Upper lobe of left lung (tissue), 6 donors: Measurements from ENCODE around the gene MAP4K2. TPM values are rescaled to one million over a fixed set of nuclear protein-coding genes. Genes with fewer than 3 reads are reported as not detected.
A peak's percentile ranks its signal among the peaks of the same experiment; 100 is the strongest.

Experiments
- ATAC-seq, 2 donors: fragments of 200-7000 bp; cut with Tn5 transposase; one replicate each; pipeline ENCODE4 v1.9.1; 2022; ENCODE audit warnings: mild to moderate bottlenecking in 2 of 2, moderate library complexity in 2 of 2; ENCODE audit not compliant: low FRiP score in 2 of 2
- DNase-seq, 2 donors: peaks; one replicate each; pipeline ENCODE4 v3.0.0-alpha.2; 2019 to 2020
- H3K27ac ChIP-seq, 4 donors: fragments of 200-600 bp; sonication (generic); one replicate each; pipeline ENCODE4 v1.5.1; 2016 to 2019
- H3K27me3 ChIP-seq, 4 donors: fragments of 200-600 bp; sonication (generic); one replicate each; pipeline ENCODE4 v1.5.1; 2017 to 2019
- H3K36me3 ChIP-seq, 4 donors: fragments of 200-600 bp; sonication (generic); one replicate each; pipeline ENCODE4 v1.5.1; 2016 to 2019
- H3K4me1 ChIP-seq, 4 donors: fragments of 200-600 bp; sonication (generic); one replicate each; pipeline ENCODE4 v1.5.1; 2018 to 2019
- H3K4me3 ChIP-seq, 4 donors: fragments of 200-600 bp; sonication (generic); one replicate each; pipeline ENCODE4 v1.5.1; 2017 to 2019; ENCODE audit warnings: mild to moderate bottlenecking in 2 of 4, moderate library complexity in 1 of 4
- H3K9me3 ChIP-seq, 4 donors: fragments of 200-600 bp; sonication (generic); one replicate each; pipeline ENCODE4 v1.5.1; 2018 to 2019
- CTCF ChIP-seq, 6 experiments: fragments of 450-650 bp in 4 of 6; fragments of 200-600 bp in 2 of 6; sonication (generic) in 2 of 6; IDR thresholded peaks; one replicate each; pipeline ENCODE4 v1.5.1; 2016 to 2019; ENCODE audit warnings: antibody characterized with exemption in 6 of 6
- EP300 ChIP-seq, 4 donors: sonication (generic); formaldehyde crosslinking; IDR thresholded peaks; one replicate each; pipeline ENCODE4 v1.5.1; 2017; ENCODE audit warnings: antibody characterized with exemption in 4 of 4, control low read depth in 2 of 4
- POLR2A ChIP-seq, 4 donors: fragments of 450-650 bp; IDR thresholded peaks; one replicate each; pipeline ENCODE4 v1.5.1; 2016 to 2017; ENCODE audit warnings: antibody characterized with exemption in 4 of 4, mild to moderate bottlenecking in 2 of 4
- POLR2AphosphoS5 ChIP-seq, 2 donors: sonication (generic); formaldehyde crosslinking; IDR thresholded peaks; one replicate each; pipeline ENCODE4 v1.5.1; 2017; ENCODE audit warnings: antibody characterized with exemption in 2 of 2
- WGBS, 2 donors: methylation state at CpG; one replicate each; pipeline ENCODE4 v1.1.5; 2017 to 2018; 5-methylcytosine and 5-hydroxymethylcytosine counted together
- total RNA-seq, 6 donors: library from RNA; depleted of rRNA in 4 of 6; stranded (reverse); fragments of >200 nt in 4 of 6; gene quantifications; one replicate each; pipeline versions ENCODE4 v1.1.0 to v1.2.1, GENCODE V29; 2016 to 2021
- donor health status: DM: no; HTN: no; CAD: no; lungs with moderate emphysema.
- donor health status: DM: no; HTN: yes; CAD: no; lungs with severe emphysema.

MAP4K2 gene
- total RNA-seq, 6 donors from 2014 or later, result 19.0 to 84.7 (median 29.2) TPM

GRCh38 chr11:64844330-64845128 lies 41.5 kb upstream of the MAP4K2 start, which contains the start of gene CDC42BPG:
CDC42BPG (minus strand) TSS chr11:64844653; CDS start chr11:64844569, 84 bp downstream.
- DNase-seq (peak; percentile 91 to 96), ATAC-seq (peak; percentile 72 to 81)
- 0 to 3% methylated on average over 2 to 38 of the region's 96 CpGs for WGBS, 2 donors
- Histone ChIP-seq H3K36me3 (peaks cover 0 to 8% (median 3%) of the 10 kb centered on the region in 4 donors), H3K4me1 (peaks cover 33 to 61% (median 48%) of the 10 kb centered on the region in 4 donors), H3K4me3 (peak within 1 kb of the TSS; percentile 46 to 66 (median 58)), H3K27me3 (no peaks in the 10 kb centered on the region), H3K27ac (peak within 1 kb of the TSS; percentile 78 to 88 (median 84)), H3K9me3 (no peaks in the 10 kb centered on the region)
- TF ChIP-seq POLR2A (IDR thresholded peaks at IDR 0.05) (peak in 1 of 4 donors; percentile 67), POLR2AphosphoS5 (IDR thresholded peaks at IDR 0.05) (peak in 1 of 2 donors; percentile 9), CTCF (IDR thresholded peaks at IDR 0.05) (peak; percentile 72 to 91 (median 86)), EP300 (IDR thresholded peaks at IDR 0.05) (no peak)

- Histone ChIP-seq H3K36me3 (peaks cover 0 to 11% (median 6%) of the 10 kb centered on the region in 4 donors), H3K4me3 (peak overlapping the region; percentile 46 to 66 (median 58)), H3K9me3 (no peaks in the 10 kb centered on the region), H3K27me3 (no peaks in the 10 kb centered on the region), H3K27ac (peak overlapping the region; percentile 77 to 88 (median 79)), H3K4me1 (peaks cover 28 to 54% (median 40%) of the 10 kb centered on the region in 4 donors)
- no peak for ATAC-seq
- DNase-seq, result peak in 1 of 2 donors; percentile 87
- TF ChIP-seq CTCF (IDR thresholded peaks at IDR 0.05), result no peak
- TF ChIP-seq POLR2AphosphoS5 (IDR thresholded peaks at IDR 0.05), result no peak
- TF ChIP-seq POLR2A (IDR thresholded peaks at IDR 0.05), result no peak
- TF ChIP-seq EP300 (IDR thresholded peaks at IDR 0.05), result no peak
- WGBS, 2 donors, result 40 to 48% methylated on average over 24 to 27 of the region's 27 CpGs
Measured at GRCh38 chr11:64843686-64844329, 40.8 kb upstream of the MAP4K2 start.

- H3K9me3 ChIP-seq, result no peaks in the 10 kb centered on the region
- peak overlapping the region in 3 of 4 donors; percentile 57 to 66 (median 59) for H3K4me3 ChIP-seq
- 57 to 81% methylated on average over 4 to 18 of the region's 19 CpGs for WGBS, 2 donors
- TF ChIP-seq EP300 (IDR thresholded peaks at IDR 0.05) (no peak), POLR2AphosphoS5 (IDR thresholded peaks at IDR 0.05) (no peak), POLR2A (IDR thresholded peaks at IDR 0.05) (peak in 1 of 4 donors; percentile 34), CTCF (IDR thresholded peaks at IDR 0.05) (no peak)
- DNase-seq (peak; percentile 64 to 77), ATAC-seq (peak in 1 of 2 donors; percentile 2)
- peak overlapping the region; percentile 77 to 88 (median 79) for H3K27ac ChIP-seq
- H3K4me1 ChIP-seq, result peaks cover 21 to 47% (median 33%) of the 10 kb centered on the region in 4 donors
- H3K36me3 ChIP-seq, result peaks cover 0 to 18% (median 12%) of the 10 kb centered on the region in 4 donors
- no peaks in the 10 kb centered on the region for H3K27me3 ChIP-seq
Measured at GRCh38 chr11:64842851-64843685, 40.1 kb upstream of the MAP4K2 start.

- DNase-seq, result no peak
- Histone ChIP-seq H3K4me1 (peaks cover 14 to 41% (median 27%) of the 10 kb centered on the region in 4 donors), H3K27me3 (no peaks in the 10 kb centered on the region), H3K36me3 (peaks cover 0 to 22% (median 16%) of the 10 kb centered on the region in 4 donors), H3K4me3 (peak overlapping the region in 1 of 4 donors; percentile 66), H3K9me3 (no peaks in the 10 kb centered on the region), H3K27ac (peak overlapping the region; percentile 77 to 88 (median 79))
- TF ChIP-seq EP300 (IDR thresholded peaks at IDR 0.05) (no peak), POLR2A (IDR thresholded peaks at IDR 0.05) (no peak), POLR2AphosphoS5 (IDR thresholded peaks at IDR 0.05) (no peak), CTCF (IDR thresholded peaks at IDR 0.05) (no peak)
- 72 to 81% methylated on average over 3 to 5 of the region's 6 CpGs for WGBS, 2 donors
- ATAC-seq, result no peak
Measured at GRCh38 chr11:64842366-64842759, 39.3 kb upstream of the MAP4K2 start.
